Measurements from ENCODE around the gene DCDC1.

The DCDC1 gene

GRCh38 chr11:30823119-30823518 is 546.4 kb downstream of the DCDC1 start:
- no peak for DNase-seq

- DNase-seq: no peak
Measured at GRCh38 chr11:30821438-30821965, 548.0 kb downstream of the DCDC1 start.

- no peak for DNase-seq
Measured at GRCh38 chr11:30818721-30819120, 550.8 kb downstream of the DCDC1 start.

GRCh38 chr11:30816959-30817880 is 552.3 kb downstream of the DCDC1 start:
- DNase-seq: no peak

- no peak for DNase-seq
Measured at GRCh38 chr11:30815619-30816018, 553.9 kb downstream of the DCDC1 start.

GRCh38 chr11:30814737-30815136 is 554.8 kb downstream of the DCDC1 start:
- DNase-seq: no peak
